WTC11 (cell line): Measurements from ENCODE around the gene SHTN1.

ENCODE experiments used
- CTCF ChIP-seq: fragments of 200-600 bp; IDR thresholded peaks from 2 replicates; pipeline ENCODE4 v1.8.0; 2022; ENCODE audit warnings: antibody characterized with exemption
- IRF1 ChIP-seq: sonication (generic); formaldehyde crosslinking; IDR thresholded peaks from 2 replicates; pipeline ENCODE4 v1.8.0; 2023; ENCODE audit warnings: missing genetic modification reagents
- USF2 ChIP-seq: sonication (generic); formaldehyde crosslinking; IDR thresholded peaks from 2 replicates; pipeline ENCODE4 v1.8.1; 2023; ENCODE audit warnings: mild to moderate bottlenecking, missing genetic modification reagents, moderate library complexity
- ZBTB43 ChIP-seq: sonication (generic); formaldehyde crosslinking; IDR thresholded peaks from 2 replicates; pipeline ENCODE4 v1.8.1; 2023; ENCODE audit warnings: mild to moderate bottlenecking, missing genetic modification reagents

- TF ChIP-seq CTCF (no peak), USF2 (CRISPR knock-in tag) (no peak), IRF1 (no peak), ZBTB43 (CRISPR knock-in tag) (no peak)
Measured at GRCh38 chr10:117005527-117006055, 604 bp upstream of the SHTN1 start.
